Measurements from ENCODE around the gene RDM1. TPM values are rescaled to one million over a fixed set of nuclear protein-coding genes. Genes with fewer than 3 reads are reported as not detected.

Gene RDM1
- total RNA-seq, 1 experiment from 2014 or later = 2.1 TPM

- CTCF ChIA-PET = no interaction called here
Measured at GRCh38 chr17:35903451-35903850, 27.1 kb downstream of the RDM1 start.

GRCh38 chr17:35901631-35902175, 28.9 kb downstream of the RDM1 start:
- Histone ChIP-seq H3K9me3 (ENCODE audit: low read depth, low read length, poor library complexity, severe bottlenecking) (no peaks in the 10 kb centered on the region), H3K4me3 (ENCODE audit: low read depth, low read length, poor library complexity, severe bottlenecking) (no peak overlapping the region), H3K27ac (ENCODE audit: low read depth, low read length, poor library complexity, severe bottlenecking) (no peak overlapping the region), H3K27me3 (replicated peaks; ENCODE audit: insufficient read depth, low read depth, low read length, poor library complexity) (no peaks in the 10 kb centered on the region), H3K4me1 (ENCODE audit: insufficient read depth, low read length, poor library complexity, severe bottlenecking) (no peaks in the 10 kb centered on the region), H3K36me3 (ENCODE audit: insufficient read depth, low read length, poor library complexity, severe bottlenecking) (no peaks in the 10 kb centered on the region)
- POLR2A ChIA-PET (ENCODE audit: low non-redundant PET) = no interaction called here
- CTCF ChIA-PET = no interaction called here
- no TSS peak for BruUV-seq (replicated peaks)
- intact Hi-C loops (cut with micrococcal nuclease; ENCODE audit: unreplicated experiment) = no loop called here
- no peak for DNase-seq (ENCODE audit: low spot score)
- TF ChIP-seq CTCF (conservative IDR thresholded peaks at IDR 0.05; ENCODE audit: low read depth, low read length) (no peak), EZH2 (IDR thresholded peaks at IDR 0.05; ENCODE audit: borderline replicate concordance, low read depth, low read length, poor library complexity, severe bottlenecking) (no peak)

More at GRCh38 chr17:35903451-35903850, 27.1 kb downstream of the RDM1 start:
- POLR2A ChIA-PET (ENCODE audit: low non-redundant PET) = no interaction called here
- Histone ChIP-seq H3K27ac (ENCODE audit: low read depth, low read length, poor library complexity, severe bottlenecking) (no peak overlapping the region), H3K4me1 (ENCODE audit: insufficient read depth, low read length, poor library complexity, severe bottlenecking) (no peaks in the 10 kb centered on the region), H3K4me3 (ENCODE audit: low read depth, low read length, poor library complexity, severe bottlenecking) (no peak overlapping the region), H3K9me3 (ENCODE audit: low read depth, low read length, poor library complexity, severe bottlenecking) (no peaks in the 10 kb centered on the region), H3K36me3 (ENCODE audit: insufficient read depth, low read length, poor library complexity, severe bottlenecking) (no peaks in the 10 kb centered on the region), H3K27me3 (replicated peaks; ENCODE audit: insufficient read depth, low read depth, low read length, poor library complexity) (no peaks in the 10 kb centered on the region)
- intact Hi-C loops (cut with micrococcal nuclease; ENCODE audit: unreplicated experiment) = no loop called here
- BruUV-seq (replicated peaks) = no TSS peak
- TF ChIP-seq EZH2 (IDR thresholded peaks at IDR 0.05; ENCODE audit: borderline replicate concordance, low read depth, low read length, poor library complexity, severe bottlenecking) (no peak), CTCF (conservative IDR thresholded peaks at IDR 0.05; ENCODE audit: low read depth, low read length) (no peak)
- no peak for DNase-seq (ENCODE audit: low spot score)

GRCh38 chr17:35900708-35901480, 29.7 kb downstream of the RDM1 start:
- Histone ChIP-seq H3K27ac (ENCODE audit: low read depth, low read length, poor library complexity, severe bottlenecking) (no peak overlapping the region), H3K27me3 (replicated peaks; ENCODE audit: insufficient read depth, low read depth, low read length, poor library complexity) (no peaks in the 10 kb centered on the region), H3K4me1 (ENCODE audit: insufficient read depth, low read length, poor library complexity, severe bottlenecking) (no peaks in the 10 kb centered on the region), H3K4me3 (ENCODE audit: low read depth, low read length, poor library complexity, severe bottlenecking) (no peak overlapping the region), H3K9me3 (ENCODE audit: low read depth, low read length, poor library complexity, severe bottlenecking) (no peaks in the 10 kb centered on the region), H3K36me3 (ENCODE audit: insufficient read depth, low read length, poor library complexity, severe bottlenecking) (no peaks in the 10 kb centered on the region)
- no peak for DNase-seq (ENCODE audit: low spot score)
- intact Hi-C loops (cut with micrococcal nuclease; ENCODE audit: unreplicated experiment) = no loop called here
- POLR2A ChIA-PET (ENCODE audit: low non-redundant PET) = no interaction called here
- CTCF ChIA-PET = no interaction called here
- TF ChIP-seq EZH2 (IDR thresholded peaks at IDR 0.05; ENCODE audit: borderline replicate concordance, low read depth, low read length, poor library complexity, severe bottlenecking) (no peak), CTCF (conservative IDR thresholded peaks at IDR 0.05; ENCODE audit: low read depth, low read length) (no peak)
- BruUV-seq (replicated peaks) = no TSS peak

Data from A673 (cell line).